HepG2 (cell line): ENCODE results near the gene TMEM125. TPM values are rescaled to one million over a fixed set of nuclear protein-coding genes. Genes with fewer than 3 reads are reported as not detected.
A peak's percentile ranks its signal among the peaks of the same experiment; 100 is the strongest.

Experiments
- CHD2 ChIP-seq: IDR thresholded peaks from 2 replicates; pipeline ENCODE4 v1.6.1; 2011; ENCODE audit warnings: low read depth, low read length, improper control_type of control experiment
- DMAP1 ChIP-seq: IDR thresholded peaks from 2 replicates; pipeline ENCODE4 v1.6.1; 2016
- DZIP1 ChIP-seq: sonication (generic); formaldehyde crosslinking; IDR thresholded peaks from 2 replicates; pipeline ENCODE4 v1.5.0; 2020; ENCODE audit warnings: mild to moderate bottlenecking, missing genetic modification reagents
- EED ChIP-seq: sonication (generic); formaldehyde crosslinking; IDR thresholded peaks from 2 replicates; pipeline ENCODE4 v1.5.0; 2020; ENCODE audit warnings: mild to moderate bottlenecking, missing genetic modification reagents
- ETS1 ChIP-seq: sonication (generic); formaldehyde crosslinking; IDR thresholded peaks from 2 replicates; pipeline ENCODE4 v1.4.0; 2020; ENCODE audit warnings: missing genetic modification reagents
- JARID2 ChIP-seq: sonication (generic); formaldehyde crosslinking; IDR thresholded peaks from 2 replicates; pipeline ENCODE4 v1.8.1; 2023; ENCODE audit warnings: missing genetic modification reagents, inconsistent platforms; ENCODE audit not compliant: insufficient replicate concordance
- MIER2 ChIP-seq: IDR thresholded peaks from 2 replicates; pipeline ENCODE4 v1.6.1; 2016; ENCODE audit warnings: missing biosample characterization, missing genetic modification reagents
- NKX3-1 ChIP-seq: sonication (generic); formaldehyde crosslinking; IDR thresholded peaks from 2 replicates; pipeline ENCODE4 v1.5.0; 2020; ENCODE audit warnings: missing genetic modification reagents
- NRL ChIP-seq: sonication (generic); formaldehyde crosslinking; IDR thresholded peaks from 2 replicates; pipeline ENCODE4 v1.5.0; 2020; ENCODE audit warnings: missing genetic modification reagents, mild to moderate bottlenecking, moderate library complexity, borderline replicate concordance
- STAT6 ChIP-seq: sonication (generic); formaldehyde crosslinking; IDR thresholded peaks from 2 replicates; pipeline ENCODE4 v1.4.0; 2020; ENCODE audit warnings: missing genetic modification reagents, mild to moderate bottlenecking, borderline replicate concordance
- TCF7L2 ChIP-seq: IDR thresholded peaks from 2 replicates; pipeline ENCODE4 v1.6.1; 2011; ENCODE audit warnings: mild to moderate bottlenecking, low read depth, low read length, moderate library complexity
- ZBTB14 ChIP-seq: sonication (generic); formaldehyde crosslinking; IDR thresholded peaks from 2 replicates; pipeline ENCODE4 v1.4.0; 2020; ENCODE audit warnings: missing genetic modification reagents
- ZMYM4 ChIP-seq: sonication (generic); formaldehyde crosslinking; IDR thresholded peaks from 2 replicates; pipeline ENCODE4 v1.8.1; 2023; ENCODE audit warnings: mild to moderate bottlenecking, missing genetic modification reagents
- ZNF292 ChIP-seq: sonication (generic); formaldehyde crosslinking; IDR thresholded peaks from 2 replicates; pipeline ENCODE4 v1.8.1; 2022; ENCODE audit warnings: mild to moderate bottlenecking, low read depth, missing genetic modification reagents, borderline replicate concordance
- ZNF710 ChIP-seq: sonication (generic); formaldehyde crosslinking; IDR thresholded peaks from 2 replicates; pipeline ENCODE4 v1.5.0; 2020; ENCODE audit warnings: mild to moderate bottlenecking, missing genetic modification reagents, borderline replicate concordance
- polyA plus RNA-seq, 8 experiments: library from polyadenylated mRNA; depleted of rRNA in 3 of 8; stranded (reverse) in 7 of 8; unstranded in 1 of 8; fragments of >200 nt; fragmentation: Illumina TruSeq in 4 of 8; extraction: Trizol in 4 of 8; gene quantifications; 2 replicates each; pipeline versions ENCODE4 v1.2.1 to v1.2.3, GENCODE V29; 2011 to 2016; ENCODE audit warnings: low read depth in 4 of 8, missing spikeins in 1 of 8, mixed read lengths in 1 of 8; ENCODE audit not compliant: insufficient read depth in 1 of 8
- total RNA-seq, 5 experiments: library from RNA; depleted of rRNA; stranded (reverse); fragments of >200 nt; fragmentation: Illumina TruSeq; extraction: Trizol; gene quantifications; 2 replicates each; pipeline ENCODE4 v1.2.3, GENCODE V29; 2016; ENCODE audit warnings: low read depth in 1 of 5

TMEM125 gene
- total and polyA plus RNA-seq, 2 of the 13 experiments (the other 11 are each of a cell fraction or from before 2014, with no cell fraction given) = 0.03 TPM; not detected in 1

- no peak for TF ChIP-seq DZIP1 (CRISPR knock-in tag)
- TF ChIP-seq NRL (CRISPR knock-in tag) = no peak
- TF ChIP-seq STAT6 (CRISPR knock-in tag) = no peak
- TF ChIP-seq TCF7L2 = no peak
- peak; percentile 78; the same call in 1 of the 2 replicates for TF ChIP-seq ZNF292 (CRISPR knock-in tag)
- no peak for TF ChIP-seq CHD2
- TF ChIP-seq ZNF710 (CRISPR knock-in tag) = peak; percentile 64; the same call in 1 of the 2 replicates
- TF ChIP-seq NKX3-1 (CRISPR knock-in tag) = no peak
- no peak for TF ChIP-seq ZBTB14
- TF ChIP-seq ZMYM4 (CRISPR knock-in tag) = peak; percentile 74
- no peak for TF ChIP-seq ETS1
- no peak for TF ChIP-seq EED (CRISPR knock-in tag)
- TF ChIP-seq MIER2 (CRISPR knock-in tag) = peak; percentile 71; the same call in 1 of the 2 replicates
- no peak for TF ChIP-seq JARID2
- 0 out of 2 replicates have a peak, but pooled peaks have one; percentile 37 for TF ChIP-seq DMAP1 (CRISPR knock-in tag)
Observed at GRCh38 chr1:43282220-43283195, 12.7 kb downstream of the TMEM125 start (continued).
